K562 (cell line): ENCODE measurements around the gene TPD52L1. TPM values are rescaled to one million over a fixed set of nuclear protein-coding genes. Genes with fewer than 3 reads are reported as not detected.

Experiments
- ATF7 ChIP-seq: fragments of 450-650 bp; IDR thresholded peaks from 2 replicates; pipeline ENCODE4 v1.7.1; 2014; ENCODE audit warnings: mild to moderate bottlenecking, moderate library complexity
- C11orf30 ChIP-seq: fragments of 450-650 bp; IDR thresholded peaks from 2 replicates; pipeline ENCODE4 v1.6.1; 2016; ENCODE audit warnings: low read depth, mild to moderate bottlenecking
- CCAR2 ChIP-seq: fragments of 200-400 bp; formaldehyde crosslinking; IDR thresholded peaks from 2 replicates; pipeline ENCODE4 v1.6.1; 2017; ENCODE audit warnings: mild to moderate bottlenecking, low read depth, low read length
- DPF2 ChIP-seq: fragments of 450-650 bp; IDR thresholded peaks from 2 replicates; pipeline ENCODE4 v1.6.1; 2016
- EP400 ChIP-seq: fragments of 450-650 bp; IDR thresholded peaks from 2 replicates; pipeline ENCODE4 v1.6.1; 2017; ENCODE audit warnings: antibody characterized with exemption, mild to moderate bottlenecking, moderate library complexity
- ETV1 ChIP-seq: fragments of 450-650 bp; conservative IDR thresholded peaks from 2 replicates; pipeline ENCODE4 v1.6.1; 2016; ENCODE audit warnings: missing genetic modification characterization, control low read depth, low read depth, missing compliant biosample characterization
- GATA2 ChIP-seq: sonication (generic); formaldehyde crosslinking; IDR thresholded peaks from 2 replicates; pipeline ENCODE4 v1.4.0; 2020; ENCODE audit warnings: mild to moderate bottlenecking, missing genetic modification reagents
- JUND ChIP-seq, 2 experiments: IDR thresholded peaks; 2 replicates in 1 of 2; 3 replicates in 1 of 2; pipeline ENCODE4 v1.6.1; 2011; ENCODE audit warnings: borderline replicate concordance in 2 of 2, low read depth in 2 of 2, low read length in 2 of 2, improper control_type of control experiment in 1 of 2, missing biosample characterization in 1 of 2, missing genetic modification characterization in 1 of 2, missing genetic modification reagents in 1 of 2
- PML ChIP-seq: IDR thresholded peaks from 2 replicates; pipeline ENCODE4 v1.6.1; 2012; ENCODE audit warnings: low read length, inconsistent platforms
- POLR2AphosphoS5 ChIP-seq: IDR thresholded peaks from 2 replicates; pipeline ENCODE4 v1.6.1; 2011; ENCODE audit warnings: mild to moderate bottlenecking, low read depth, low read length, moderate library complexity; ENCODE audit not compliant: control insufficient read depth, insufficient read depth
- RBBP5 ChIP-seq: fragments of 200-600 bp; sonication (generic); IDR thresholded peaks from 2 replicates; pipeline ENCODE4 v1.6.1; 2012; ENCODE audit warnings: borderline replicate concordance, mild to moderate bottlenecking, low read length, control low read depth, inconsistent platforms; ENCODE audit not compliant: insufficient read depth, poor library complexity, severe bottlenecking
- RBFOX2 ChIP-seq: fragments of 200-400 bp; formaldehyde crosslinking; IDR thresholded peaks from 2 replicates; pipeline ENCODE4 v1.6.1; 2017; ENCODE audit warnings: low read depth, mild to moderate bottlenecking, low read length, moderate library complexity
- SMARCA5 ChIP-seq: fragments of 450-650 bp; IDR thresholded peaks from 2 replicates; pipeline ENCODE4 v1.6.1; 2016
- TEAD1 ChIP-seq, 2 experiments: fragments of 450-650 bp in 1 of 2; sonication (generic) in 1 of 2; formaldehyde crosslinking; IDR thresholded peaks; 2 replicates each; pipeline versions ENCODE4 v1.4.0 to v1.8.0; 2020 to 2022; ENCODE audit warnings: mild to moderate bottlenecking in 2 of 2, missing genetic modification reagents in 1 of 2
- ZEB2 ChIP-seq: fragments of 450-650 bp; IDR thresholded peaks from 2 replicates; pipeline ENCODE4 v1.6.1; 2016
- ZNF217 ChIP-seq: sonication (generic); formaldehyde crosslinking; IDR thresholded peaks from 2 replicates; pipeline ENCODE4 v1.8.0; 2022; ENCODE audit warnings: mild to moderate bottlenecking, missing genetic modification reagents
- ZNF239 ChIP-seq: fragments of 250-450 bp; sonication (Bioruptor Pico); IDR thresholded peaks from 2 replicates; pipeline ENCODE4 v1.4.0; 2020; ENCODE audit warnings: mild to moderate bottlenecking
- ZNF778 ChIP-seq: fragments of 450-650 bp; formaldehyde crosslinking; IDR thresholded peaks from 2 replicates; pipeline ENCODE4 v1.4.0; 2020; ENCODE audit warnings: mild to moderate bottlenecking, moderate library complexity
- polyA plus RNA-seq, 8 experiments: library from polyadenylated mRNA; depleted of rRNA in 4 of 8; stranded (reverse) in 5 of 8; unstranded in 3 of 8; fragments of >200 nt; fragmentation: Nextera tagmentation in 2 of 8; fragmentation: Illumina TruSeq in 1 of 8; extraction: Ambion mirVana in 2 of 8; extraction: Trizol in 1 of 8; gene quantifications; 2 replicates each; pipeline versions ENCODE4 v1.2.1 to v1.2.3, GENCODE V29; 2011 to 2014; ENCODE audit warnings: inconsistent platforms in 1 of 8, missing spikeins in 1 of 8
- total RNA-seq, 7 experiments: library from RNA; depleted of rRNA in 6 of 7; stranded (reverse); fragments of >200 nt in 6 of 7; fragmentation: Illumina TruSeq in 2 of 7; extraction: Trizol in 2 of 7; gene quantifications; 2 replicates each; pipeline versions ENCODE4 v1.2.1 to v1.2.3, GENCODE V29; 2011 to 2021; ENCODE audit warnings: low replicate concordance in 1 of 7
- TF ChIP-seq, protein P1 (sequence below), 2 experiments: fragments of 150-350 bp in 1 of 2; IDR thresholded peaks; 2 replicates each; pipeline ENCODE4 v1.6.1; 2012 to 2016; ENCODE audit warnings: low read depth in 2 of 2, low read length in 2 of 2, mild to moderate bottlenecking in 1 of 2, moderate library complexity in 1 of 2
- TF ChIP-seq, protein P2 (sequence below), 3 experiments: fragments of 200-800 bp in 1 of 3; sonication (Bioruptor generic) in 1 of 3; sonication (generic) in 1 of 3; formaldehyde crosslinking in 1 of 3; IDR thresholded peaks; 2 replicates each; pipeline versions ENCODE4 v1.6.1 to v1.8.0; 2016 to 2022; ENCODE audit warnings: mild to moderate bottlenecking in 2 of 3, missing compliant biosample characterization in 2 of 3, missing genetic modification characterization in 2 of 3, missing genetic modification reagents in 1 of 3
- TF ChIP-seq, protein P3 (sequence below): IDR thresholded peaks from 2 replicates; pipeline ENCODE4 v1.6.1; 2012; ENCODE audit warnings: low read depth, low read length, improper control_type of control experiment, borderline replicate concordance

Gene TPD52L1
- total and polyA plus RNA-seq, 9 of the 15 experiments (the other 6 are each of a cell fraction or from before 2014, with no cell fraction given): 12.9 to 149 (median 75.7) TPM

DNA sequence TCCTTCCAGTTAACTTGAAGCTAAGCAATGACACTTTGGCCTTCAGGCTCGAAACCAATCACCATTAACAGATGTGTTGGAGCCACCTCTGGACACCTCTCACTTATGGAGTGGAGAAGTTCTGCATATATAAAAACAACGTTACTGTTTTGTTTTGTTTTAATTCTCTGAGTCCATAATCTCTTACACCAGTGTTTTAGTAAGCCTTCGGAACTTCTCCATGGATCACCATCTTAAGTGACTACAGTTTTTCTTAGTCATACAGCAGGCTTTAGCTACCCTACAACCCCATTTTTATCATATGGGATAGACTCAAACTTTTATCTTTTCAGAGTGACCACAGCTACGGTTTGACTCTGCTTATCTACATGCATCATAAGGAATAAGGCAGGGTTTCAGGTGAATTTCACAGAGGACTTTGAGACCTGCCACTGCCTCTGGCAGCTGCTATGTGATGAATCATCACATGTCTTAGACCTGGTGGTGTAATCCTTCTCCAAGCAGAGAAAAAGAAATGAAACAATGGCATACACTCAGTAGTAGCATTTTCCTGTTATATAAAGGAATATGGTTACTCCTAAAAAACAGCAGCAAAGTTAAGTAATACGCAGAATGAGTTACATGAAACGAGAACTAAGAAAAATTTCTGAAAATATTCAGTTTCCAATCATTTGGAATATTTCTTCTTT, 153.7 kb downstream of the TPD52L1 start (continued):
- peak; percentile 93 for TF ChIP-seq POLR2AphosphoS5
- TF ChIP-seq ZNF778 (CRISPR knock-in tag): no peak
- TF ChIP-seq, protein P1, sequence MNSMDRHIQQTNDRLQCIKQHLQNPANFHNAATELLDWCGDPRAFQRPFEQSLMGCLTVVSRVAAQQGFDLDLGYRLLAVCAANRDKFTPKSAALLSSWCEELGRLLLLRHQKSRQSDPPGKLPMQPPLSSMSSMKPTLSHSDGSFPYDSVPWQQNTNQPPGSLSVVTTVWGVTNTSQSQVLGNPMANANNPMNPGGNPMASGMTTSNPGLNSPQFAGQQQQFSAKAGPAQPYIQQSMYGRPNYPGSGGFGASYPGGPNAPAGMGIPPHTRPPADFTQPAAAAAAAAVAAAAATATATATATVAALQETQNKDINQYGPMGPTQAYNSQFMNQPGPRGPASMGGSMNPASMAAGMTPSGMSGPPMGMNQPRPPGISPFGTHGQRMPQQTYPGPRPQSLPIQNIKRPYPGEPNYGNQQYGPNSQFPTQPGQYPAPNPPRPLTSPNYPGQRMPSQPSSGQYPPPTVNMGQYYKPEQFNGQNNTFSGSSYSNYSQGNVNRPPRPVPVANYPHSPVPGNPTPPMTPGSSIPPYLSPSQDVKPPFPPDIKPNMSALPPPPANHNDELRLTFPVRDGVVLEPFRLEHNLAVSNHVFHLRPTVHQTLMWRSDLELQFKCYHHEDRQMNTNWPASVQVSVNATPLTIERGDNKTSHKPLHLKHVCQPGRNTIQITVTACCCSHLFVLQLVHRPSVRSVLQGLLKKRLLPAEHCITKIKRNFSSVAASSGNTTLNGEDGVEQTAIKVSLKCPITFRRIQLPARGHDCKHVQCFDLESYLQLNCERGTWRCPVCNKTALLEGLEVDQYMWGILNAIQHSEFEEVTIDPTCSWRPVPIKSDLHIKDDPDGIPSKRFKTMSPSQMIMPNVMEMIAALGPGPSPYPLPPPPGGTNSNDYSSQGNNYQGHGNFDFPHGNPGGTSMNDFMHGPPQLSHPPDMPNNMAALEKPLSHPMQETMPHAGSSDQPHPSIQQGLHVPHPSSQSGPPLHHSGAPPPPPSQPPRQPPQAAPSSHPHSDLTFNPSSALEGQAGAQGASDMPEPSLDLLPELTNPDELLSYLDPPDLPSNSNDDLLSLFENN (IDR thresholded peaks at IDR 0.05; ENCODE audit: low read depth in 2 of 2, low read length in 2 of 2): peak in 1 of 2 experiments; percentile 89; a peak in 2 of 4 replicates
- TF ChIP-seq, protein P2, sequence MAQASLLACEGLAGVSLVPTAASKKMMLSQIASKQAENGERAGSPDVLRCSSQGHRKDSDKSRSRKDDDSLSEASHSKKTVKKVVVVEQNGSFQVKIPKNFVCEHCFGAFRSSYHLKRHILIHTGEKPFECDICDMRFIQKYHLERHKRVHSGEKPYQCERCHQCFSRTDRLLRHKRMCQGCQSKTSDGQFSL (CRISPR knock-in tag; IDR thresholded peaks at IDR 0.05): no peak
- TF ChIP-seq, protein P2 (tag; IDR thresholded peaks at IDR 0.05): 0 out of 4 replicates have a peak, but pooled peaks of 1 of the 2 experiments have one; percentile 23
- no peak for TF ChIP-seq CCAR2
- TF ChIP-seq ETV1 (tag): 0 out of 2 replicates have a peak, but pooled peaks have one; percentile 31
- TF ChIP-seq C11orf30: peak; percentile 87
- TF ChIP-seq DPF2: peak; percentile 96
- peak; percentile 95 for TF ChIP-seq JUND (IDR thresholded peaks at IDR 0.05; ENCODE audit: borderline replicate concordance, low read depth, low read length)
- TF ChIP-seq JUND (tag; IDR thresholded peaks at IDR 0.05; ENCODE audit: borderline replicate concordance, low read depth, low read length): peak; percentile 91; the same call in 2 of the 3 replicates
- TF ChIP-seq ZNF239 (CRISPR knock-in tag): 0 out of 2 replicates have a peak, but pooled peaks have one; percentile 18
- peak; percentile 76 for TF ChIP-seq EP400
- TF ChIP-seq RBBP5: peak; percentile 5
- TF ChIP-seq ZNF217 (CRISPR knock-in tag): no peak
- peak; percentile 83 for TF ChIP-seq GATA2 (CRISPR knock-in tag)
- TF ChIP-seq, protein P3, sequence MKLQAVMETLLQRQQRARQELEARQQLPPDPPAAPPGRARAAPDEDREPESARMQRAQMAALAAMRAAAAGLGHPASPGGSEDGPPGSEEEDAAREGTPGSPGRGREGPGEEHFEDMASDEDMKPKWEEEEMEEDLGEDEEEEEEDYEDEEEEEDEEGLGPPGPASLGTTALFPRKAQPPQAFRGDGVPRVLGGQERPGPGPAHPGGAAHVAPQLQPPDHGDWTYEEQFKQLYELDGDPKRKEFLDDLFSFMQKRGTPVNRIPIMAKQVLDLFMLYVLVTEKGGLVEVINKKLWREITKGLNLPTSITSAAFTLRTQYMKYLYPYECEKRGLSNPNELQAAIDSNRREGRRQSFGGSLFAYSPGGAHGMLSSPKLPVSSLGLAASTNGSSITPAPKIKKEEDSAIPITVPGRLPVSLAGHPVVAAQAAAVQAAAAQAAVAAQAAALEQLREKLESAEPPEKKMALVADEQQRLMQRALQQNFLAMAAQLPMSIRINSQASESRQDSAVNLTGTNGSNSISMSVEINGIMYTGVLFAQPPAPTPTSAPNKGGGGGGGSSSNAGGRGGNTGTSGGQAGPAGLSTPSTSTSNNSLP: peak; percentile 94
- TF ChIP-seq PML: peak; percentile 69
- TF ChIP-seq RBFOX2: 0 out of 2 replicates have a peak, but pooled peaks have one; percentile 26
- peak in 1 of 2 experiments; percentile 59; a peak in 1 of 4 replicates for TF ChIP-seq TEAD1 (CRISPR knock-in tag; IDR thresholded peaks at IDR 0.05)
- TF ChIP-seq ZEB2: peak; percentile 98
- TF ChIP-seq ATF7: peak; percentile 91
- TF ChIP-seq SMARCA5: 0 out of 2 replicates have a peak, but pooled peaks have one; percentile 5
